GM19240 (cell line): ENCODE measurements around the gene OSBPL2.

ENCODE experiments used
- DNase-seq: peaks from one replicate; pipeline ENCODE4 v3.0.0; 2011; ENCODE audit warnings: low spot score; ENCODE audit not compliant: insufficient read length

Gene OSBPL2

DNA sequence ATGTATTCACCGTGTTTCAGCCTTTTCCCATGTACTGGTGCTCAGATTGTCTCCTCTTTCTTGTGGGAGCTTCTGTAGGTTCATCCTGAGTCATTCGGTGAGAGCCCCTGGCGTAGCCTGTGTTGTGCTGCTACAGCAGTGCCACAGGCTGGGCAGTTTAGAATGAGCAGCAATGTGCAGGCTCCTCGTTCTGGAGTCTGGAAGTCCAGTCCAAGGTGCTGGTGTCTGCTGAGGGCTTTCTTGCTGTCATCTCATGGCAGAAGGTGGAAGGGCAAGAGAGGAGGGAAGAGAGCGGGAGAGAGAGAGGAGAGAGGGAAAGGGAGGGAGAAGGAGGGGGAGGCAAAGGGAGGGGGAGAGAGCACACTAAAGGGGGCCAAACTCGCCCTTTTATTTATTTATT lies 15.1 kb downstream of the OSBPL2 start:
- DNase-seq: no peak

DNA sequence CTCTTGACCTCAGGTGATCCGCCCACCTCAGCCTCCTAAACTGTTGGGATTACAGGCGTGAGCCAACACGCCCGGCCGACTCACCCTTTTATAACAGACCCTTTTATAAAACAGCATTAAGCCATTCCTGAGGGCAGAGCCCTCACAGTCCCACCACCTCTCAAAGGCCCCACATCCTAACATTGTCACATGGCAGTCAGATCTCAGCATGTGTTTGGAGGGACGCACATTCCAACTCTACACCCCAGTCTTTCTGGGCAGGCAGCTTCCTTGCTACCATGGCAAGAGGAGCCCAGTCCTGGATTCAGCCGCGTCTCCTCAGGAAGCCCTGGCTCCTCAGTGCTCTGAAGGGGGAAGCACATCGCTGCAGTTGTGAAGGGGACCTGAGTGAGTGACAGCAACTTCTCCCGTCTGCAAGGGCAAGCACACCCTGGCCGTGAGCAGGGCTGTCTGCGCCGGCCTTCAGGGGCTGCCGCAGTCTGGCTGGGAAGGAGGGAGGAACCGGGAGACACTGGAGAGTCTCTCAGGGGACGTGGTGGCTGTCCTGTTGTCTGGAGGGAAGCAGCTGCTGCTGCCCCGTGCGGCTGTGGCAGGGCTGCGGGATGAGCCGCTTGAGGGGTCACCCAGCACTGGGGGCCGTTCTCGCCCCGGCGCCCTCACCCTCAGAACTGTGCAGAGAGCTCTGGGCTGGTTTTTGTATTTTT lies 15.9 kb downstream of the OSBPL2 start:
- no peak for DNase-seq

GRCh38 chr20:62255976-62256375 lies 17.7 kb downstream of the OSBPL2 start:
- DNase-seq: no peak

GRCh38 chr20:62258499-62259293 lies 20.4 kb downstream of the OSBPL2 start:
- DNase-seq: no peak

DNA sequence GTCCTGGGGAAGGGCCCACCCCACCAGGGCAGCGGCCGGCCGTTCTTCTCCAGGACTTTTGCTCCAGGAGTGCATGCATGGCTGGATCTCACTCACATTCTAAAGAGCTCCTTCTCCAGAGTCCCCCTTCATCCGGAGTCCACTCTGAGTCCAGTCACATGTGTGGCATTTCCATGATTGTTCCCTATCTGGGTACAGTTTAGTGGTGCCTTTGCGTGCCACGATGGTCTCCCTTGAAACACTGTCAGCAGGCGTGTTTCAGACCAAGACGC lies 20.9 kb downstream of the OSBPL2 start:
- no peak for DNase-seq

DNA sequence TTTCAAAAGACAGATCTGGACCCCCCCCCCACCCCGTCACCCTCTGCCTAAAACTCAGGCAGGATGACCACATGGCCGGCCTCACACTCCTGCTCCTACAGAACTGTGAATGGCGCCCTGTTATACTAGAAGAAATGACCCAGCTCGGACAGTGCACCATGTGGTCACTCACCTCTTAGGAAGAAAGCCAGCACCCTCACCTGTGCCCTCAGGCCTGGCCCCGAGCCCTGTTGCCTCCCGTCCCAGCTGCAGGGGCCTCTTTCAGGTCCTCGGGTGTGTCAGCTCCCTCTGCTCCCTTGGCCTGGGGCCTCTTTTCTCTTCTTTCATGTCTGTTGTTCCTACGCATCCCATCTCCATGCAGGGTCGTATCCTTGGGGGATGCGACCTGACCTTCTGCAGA lies 23.7 kb downstream of the OSBPL2 start:
- DNase-seq: no peak

DNA sequence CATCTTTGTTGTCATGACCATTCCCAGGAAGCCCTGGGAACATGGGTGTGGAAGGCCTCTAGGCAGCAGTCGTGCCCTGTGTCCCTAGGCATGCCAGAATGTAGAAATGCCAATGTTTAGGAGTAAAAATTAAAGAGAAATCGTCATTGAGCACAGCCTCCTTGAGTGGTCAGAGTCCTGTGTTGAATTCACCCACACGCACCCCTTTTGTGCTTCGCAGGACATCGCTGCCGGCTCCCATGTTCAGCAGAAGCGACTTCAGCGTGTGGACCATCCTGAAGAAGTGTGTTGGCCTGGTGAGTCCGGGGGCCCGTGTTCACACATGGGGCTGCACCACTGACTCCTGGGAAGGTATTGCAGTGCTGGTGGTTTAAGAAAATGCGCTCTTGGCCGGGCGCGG lies 25.1 kb downstream of the OSBPL2 start:
- no peak for DNase-seq

- no peak for DNase-seq
Observed at GRCh38 chr20:62265365-62265764, 27.0 kb downstream of the OSBPL2 start.

- no peak for DNase-seq
Observed at GRCh38 chr20:62266340-62266739, 28.0 kb downstream of the OSBPL2 start.

- DNase-seq: no peak
Observed at GRCh38 chr20:62266851-62267250, 28.5 kb downstream of the OSBPL2 start.

DNA sequence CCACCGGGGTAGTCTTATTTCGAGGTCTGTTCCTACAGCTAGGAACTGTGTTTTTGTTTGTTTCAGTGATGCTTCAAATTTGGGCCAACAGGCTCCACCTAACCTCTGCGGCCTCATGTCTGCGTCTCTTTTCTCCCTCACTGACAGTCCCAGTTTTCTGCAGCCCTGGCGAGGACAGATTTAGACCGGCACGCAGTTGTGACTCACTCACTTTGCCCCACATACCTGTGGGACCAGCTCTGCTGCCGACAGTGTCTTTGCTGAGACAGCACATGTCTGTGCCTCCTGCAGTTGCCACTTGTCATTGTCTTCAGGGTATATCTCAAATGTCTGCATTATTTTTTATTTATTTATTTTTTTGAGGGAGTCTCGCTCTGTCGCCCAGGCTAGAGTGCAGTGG lies 29.2 kb downstream of the OSBPL2 start:
- DNase-seq: no peak

GRCh38 chr20:62268228-62268900 lies 30.0 kb downstream of the OSBPL2 start:
- no peak for DNase-seq

DNA sequence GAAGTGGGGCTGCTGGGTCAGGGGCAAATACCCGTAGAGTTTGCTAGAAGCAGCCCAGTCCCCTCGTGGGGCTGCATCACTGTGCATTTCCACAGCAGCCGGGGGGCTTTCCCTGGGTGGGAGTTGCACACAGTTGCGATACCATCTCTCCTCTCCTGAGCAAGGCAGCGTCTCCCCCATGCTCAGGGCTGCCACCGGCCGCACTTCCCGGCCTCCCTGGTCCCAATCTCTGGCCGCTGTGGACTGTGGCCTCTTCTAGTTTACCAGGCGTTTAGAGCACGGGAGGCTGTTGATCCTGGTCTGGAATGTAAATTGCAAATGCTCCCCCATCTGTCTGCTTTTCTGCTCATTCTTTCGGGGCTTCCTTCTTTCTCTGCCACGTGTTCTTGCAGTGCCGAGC lies 31.1 kb downstream of the OSBPL2 start:
- DNase-seq: no peak

- DNase-seq: no peak
Observed at GRCh38 chr20:62269871-62270270, 31.6 kb downstream of the OSBPL2 start.

DNA sequence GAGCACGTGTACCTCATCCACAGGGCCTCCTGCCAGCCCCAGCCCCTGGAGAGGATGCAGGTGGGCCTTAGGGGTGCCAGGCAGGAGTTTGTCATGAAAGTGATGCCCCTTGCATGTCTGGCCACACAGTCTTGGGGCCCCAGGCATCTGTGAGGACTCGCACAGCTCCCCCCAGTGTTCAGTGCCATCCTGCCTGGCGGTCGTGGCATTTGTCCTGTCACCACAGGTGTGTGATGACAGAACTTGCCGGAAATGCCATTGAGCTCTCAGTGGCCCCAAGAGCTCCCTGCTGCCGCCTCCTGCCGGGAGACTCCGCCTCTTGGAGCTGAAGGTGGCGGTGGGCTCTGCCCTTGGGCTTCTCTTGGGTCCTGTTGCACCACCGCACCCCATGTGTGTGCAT lies 33.9 kb downstream of the OSBPL2 start:
- no peak for DNase-seq

GRCh38 chr20:62273416-62273815 lies 35.1 kb downstream of the OSBPL2 start:
- DNase-seq: no peak

DNA sequence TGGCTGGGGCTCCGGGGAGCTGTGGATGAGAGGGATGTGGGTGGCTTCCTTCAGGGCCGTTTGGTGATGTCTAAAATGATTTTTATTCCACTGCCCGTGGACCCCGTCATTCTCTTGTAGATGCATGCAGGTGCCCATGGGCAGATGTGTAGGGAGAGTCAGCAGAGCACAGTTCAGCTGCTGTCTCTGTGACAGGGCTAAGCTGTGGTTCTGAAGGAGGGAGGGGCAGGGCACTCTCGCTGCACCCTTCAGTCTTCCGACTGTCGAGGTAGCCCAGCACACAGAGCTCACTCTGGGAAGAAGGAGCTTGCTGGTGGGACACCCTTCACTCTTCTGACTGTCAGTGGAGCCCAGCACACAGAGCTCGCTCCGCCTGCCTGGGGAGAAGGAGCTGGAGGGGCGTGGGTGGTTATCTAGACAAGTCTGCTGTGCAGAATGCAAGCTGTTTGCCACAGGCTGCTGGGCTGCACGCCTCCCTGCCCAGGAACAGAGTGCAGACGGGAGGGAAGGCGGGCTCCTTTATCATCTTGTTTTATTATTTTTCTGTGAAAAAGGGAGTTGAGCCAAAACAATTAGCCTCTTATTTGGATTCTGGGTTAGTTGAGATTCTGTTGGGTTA lies 36.1 kb downstream of the OSBPL2 start:
- DNase-seq: no peak

DNA sequence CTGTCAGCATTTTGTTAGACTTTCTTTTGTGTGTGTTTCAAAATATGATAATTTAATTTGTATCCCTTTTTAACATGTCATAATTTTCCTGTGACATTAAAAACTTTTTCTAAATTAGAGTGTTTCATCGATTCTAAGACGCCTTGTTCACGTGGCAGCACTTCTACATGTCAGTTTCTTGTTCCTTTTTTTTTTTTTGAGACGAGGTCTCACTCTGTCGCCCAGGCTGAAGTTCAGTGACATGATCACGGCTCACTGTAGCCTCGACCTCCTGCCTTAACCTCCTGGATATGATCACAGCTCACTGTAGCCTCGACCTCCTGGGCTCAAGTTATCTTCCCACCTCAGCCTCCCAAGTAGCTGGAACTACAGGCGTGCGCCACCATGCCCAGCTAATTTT lies 36.9 kb downstream of the OSBPL2 start:
- DNase-seq: no peak

- no peak for DNase-seq
Observed at GRCh38 chr20:62276439-62276838, 38.1 kb downstream of the OSBPL2 start.

- no peak for DNase-seq
Observed at GRCh38 chr20:62277253-62277652, 38.9 kb downstream of the OSBPL2 start.

GRCh38 chr20:62280303-62280702 lies 42.0 kb downstream of the OSBPL2 start:
- no peak for DNase-seq
